HG03469 (cell line): ENCODE results near the gene KRT85.
A peak's percentile ranks its signal among the peaks of the same experiment; 100 is the strongest.
"Not testable (repeated sequence)": the region's sequence is repeated elsewhere in the genome, so short reads cannot be mapped to it uniquely, and the experiment has no call there.

Experiments
- ATAC-seq: cut with Tn5 transposase; IDR thresholded peaks from one replicate; pipeline ENCODE4 v1.9.1; 2021; ENCODE audit warnings: mild to moderate bottlenecking, moderate library complexity, moderate number of reproducible peaks; ENCODE audit not compliant: unreplicated experiment

The KRT85 gene

DNA sequence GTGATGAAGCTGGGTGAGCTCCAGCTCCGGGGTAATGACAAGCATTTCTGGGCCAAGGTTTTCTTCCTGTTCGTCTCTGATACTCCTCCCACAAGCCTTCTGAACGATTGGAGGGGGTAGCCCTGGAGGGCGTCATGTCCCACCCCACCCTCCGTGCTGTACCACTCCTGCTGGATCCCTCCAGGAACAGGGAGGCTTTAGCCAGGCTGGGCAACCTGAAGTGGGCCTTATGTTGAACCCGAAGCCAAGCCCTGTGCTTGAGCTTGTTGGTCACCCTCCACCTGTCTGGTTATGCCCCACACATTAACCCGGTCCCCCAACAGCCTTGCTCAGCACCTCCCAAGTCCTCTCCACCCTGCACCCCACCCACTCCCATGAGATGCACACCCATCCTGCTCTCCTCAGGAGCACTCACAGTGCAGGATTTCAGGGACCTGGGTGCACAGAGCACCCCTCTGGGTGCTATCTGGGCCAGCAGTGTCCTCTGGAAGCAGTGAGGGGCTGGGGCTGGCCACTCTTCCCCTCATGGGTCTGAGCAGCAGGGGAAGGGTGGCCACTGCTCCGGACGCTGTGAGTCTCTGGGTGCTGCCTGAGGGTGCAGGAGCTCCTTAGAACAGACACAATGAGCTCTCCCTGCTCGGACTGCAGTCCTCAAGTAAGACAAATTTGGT, 39.3 kb downstream of the KRT85 start:
- ATAC-seq = no peak

DNA sequence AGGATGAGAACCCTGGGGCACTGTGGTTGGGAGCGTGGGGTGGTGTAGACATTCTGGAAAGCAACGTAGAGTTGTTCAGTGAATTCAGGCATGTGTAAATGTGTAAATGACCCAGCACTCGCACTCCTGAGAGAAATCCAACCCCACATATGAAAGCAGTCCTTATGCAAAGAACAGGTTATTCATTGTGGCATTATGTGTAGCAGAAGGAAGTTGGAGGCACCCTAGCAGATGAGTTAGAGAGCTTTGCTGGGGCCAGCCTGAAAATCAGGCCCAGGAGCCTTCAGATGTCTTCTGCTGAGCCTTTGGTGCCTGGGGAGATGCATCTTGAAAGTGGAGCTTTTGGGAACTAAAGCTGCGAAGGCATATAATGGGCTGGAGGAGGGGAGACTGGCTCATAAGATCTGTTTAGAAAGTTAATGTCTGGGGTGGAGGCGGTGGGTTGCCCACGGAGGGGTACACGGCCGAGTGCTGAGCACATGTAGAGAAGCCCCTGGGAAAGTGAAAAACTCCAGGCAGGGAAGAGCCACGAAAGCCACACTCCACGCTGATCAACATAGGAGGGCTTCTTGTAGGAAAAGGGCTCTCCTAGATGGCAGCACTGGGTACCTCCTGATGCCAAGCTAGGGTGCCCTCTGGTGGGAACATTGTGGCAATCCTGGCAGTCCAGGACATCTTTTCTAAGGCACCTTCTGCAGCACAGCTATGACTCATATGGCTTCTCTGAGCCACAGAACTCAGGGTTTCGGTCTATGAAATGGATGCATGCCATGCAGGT, 40.0 kb downstream of the KRT85 start:
- peak; percentile 87 for ATAC-seq

DNA sequence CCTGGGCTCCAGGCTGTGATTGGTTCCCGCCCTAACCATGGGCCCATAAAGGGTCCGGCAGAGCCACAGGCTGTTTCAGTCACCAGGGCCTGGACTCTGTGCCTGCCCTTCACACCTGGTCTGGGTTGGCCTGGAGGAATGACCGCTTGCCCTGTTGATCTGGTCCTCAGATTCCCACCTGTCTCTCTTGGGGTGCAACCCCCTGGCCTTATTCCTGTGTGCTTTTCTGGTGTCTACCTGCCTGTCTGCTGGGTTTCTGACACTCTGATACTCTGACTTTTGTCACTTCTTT, 43.2 kb downstream of the KRT85 start:
- ATAC-seq = no peak

DNA sequence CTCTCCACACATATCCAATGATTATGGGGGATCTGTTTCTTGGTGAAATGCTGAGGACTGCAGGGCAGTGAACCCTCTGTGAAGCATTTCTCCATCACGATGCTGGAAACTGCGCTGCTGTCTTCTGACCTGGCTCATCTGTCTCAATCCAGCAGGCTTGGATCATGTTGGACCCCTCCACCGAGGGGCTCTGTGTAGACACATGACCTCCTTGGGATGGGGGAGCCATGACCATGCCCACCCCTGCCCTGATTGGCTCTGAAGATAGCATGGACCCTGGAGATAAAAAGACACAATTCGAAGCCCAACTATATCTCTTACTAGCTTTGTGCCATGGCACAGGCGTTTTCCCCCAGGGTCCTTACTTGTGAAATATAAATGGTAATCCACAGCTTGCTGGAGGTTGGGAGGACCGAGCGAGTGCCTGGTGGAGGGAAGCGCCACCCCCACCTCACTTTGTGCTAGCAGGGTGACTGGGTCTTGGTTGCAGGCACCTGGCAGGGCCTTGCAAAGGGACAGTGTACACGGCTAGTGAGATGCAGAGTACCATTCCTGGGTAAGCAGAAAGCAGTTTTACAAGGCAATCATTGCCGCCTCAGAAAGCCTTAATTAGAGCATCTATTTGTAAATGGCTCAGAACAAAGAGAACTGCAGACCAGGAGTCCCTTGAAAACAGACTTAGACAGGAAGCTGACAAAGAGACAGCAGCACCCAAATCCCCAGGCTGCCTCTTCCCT, 43.7 kb downstream of the KRT85 start:
- ATAC-seq = no peak

DNA sequence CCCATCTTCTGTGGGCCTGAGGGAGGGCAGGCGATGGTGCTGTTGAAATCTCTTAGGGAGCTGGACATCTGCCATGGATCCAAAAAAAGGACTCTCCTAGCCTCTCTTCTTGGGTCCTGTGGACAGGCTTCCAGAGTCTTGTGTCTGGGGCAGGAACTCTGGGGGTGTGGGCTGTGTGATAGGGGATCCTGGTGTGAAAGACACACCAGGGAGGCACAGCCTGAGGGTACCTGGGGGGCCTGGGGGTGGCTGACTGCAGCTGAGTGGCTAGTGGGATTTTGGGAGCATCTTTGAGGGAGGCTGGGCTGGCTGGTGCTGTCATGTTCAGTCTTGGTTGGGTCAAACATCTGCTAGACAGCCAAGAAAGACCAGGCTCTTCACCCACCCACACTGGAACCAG, 44.3 kb downstream of the KRT85 start:
- no peak for ATAC-seq

DNA sequence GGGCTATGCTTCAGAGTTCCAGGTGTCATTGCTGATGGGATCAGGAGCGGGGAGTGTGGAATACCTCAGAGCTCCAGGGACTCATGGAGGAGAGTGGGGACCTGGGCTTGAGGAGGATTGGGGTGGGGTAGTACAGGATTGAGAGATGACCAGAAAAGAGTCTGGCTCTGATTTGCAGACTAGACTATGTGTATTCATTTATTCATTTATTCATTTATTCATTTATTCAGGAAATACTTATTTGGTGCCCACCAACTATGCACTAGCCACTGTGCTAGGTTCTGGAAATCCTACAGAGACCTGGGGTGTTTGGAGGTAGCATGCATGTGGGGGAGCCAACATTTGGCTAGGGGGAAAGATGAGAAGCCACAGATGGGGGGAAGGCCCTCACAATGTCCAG, 45.2 kb downstream of the KRT85 start:
- ATAC-seq = no peak

DNA sequence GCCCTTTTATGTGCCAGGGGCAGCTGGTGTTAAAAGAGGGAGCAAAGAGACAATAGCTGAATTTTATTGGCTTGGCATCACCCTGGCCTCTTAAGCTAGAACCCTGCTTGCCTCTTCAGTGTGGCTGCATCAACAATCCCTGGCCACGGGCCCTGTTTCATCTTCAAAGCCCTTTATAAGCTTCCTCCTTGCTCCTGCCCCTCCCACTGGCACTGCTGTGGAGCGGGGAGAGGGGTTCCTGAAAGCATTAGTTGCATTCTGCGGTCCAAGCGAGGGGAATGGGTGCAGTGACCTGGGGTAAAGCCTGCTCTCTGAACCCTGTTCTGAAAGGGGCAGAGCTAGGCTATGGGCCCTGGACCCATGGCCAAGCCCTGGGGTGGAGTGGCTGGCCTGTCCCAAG, 45.9 kb downstream of the KRT85 start:
- ATAC-seq = no peak

DNA sequence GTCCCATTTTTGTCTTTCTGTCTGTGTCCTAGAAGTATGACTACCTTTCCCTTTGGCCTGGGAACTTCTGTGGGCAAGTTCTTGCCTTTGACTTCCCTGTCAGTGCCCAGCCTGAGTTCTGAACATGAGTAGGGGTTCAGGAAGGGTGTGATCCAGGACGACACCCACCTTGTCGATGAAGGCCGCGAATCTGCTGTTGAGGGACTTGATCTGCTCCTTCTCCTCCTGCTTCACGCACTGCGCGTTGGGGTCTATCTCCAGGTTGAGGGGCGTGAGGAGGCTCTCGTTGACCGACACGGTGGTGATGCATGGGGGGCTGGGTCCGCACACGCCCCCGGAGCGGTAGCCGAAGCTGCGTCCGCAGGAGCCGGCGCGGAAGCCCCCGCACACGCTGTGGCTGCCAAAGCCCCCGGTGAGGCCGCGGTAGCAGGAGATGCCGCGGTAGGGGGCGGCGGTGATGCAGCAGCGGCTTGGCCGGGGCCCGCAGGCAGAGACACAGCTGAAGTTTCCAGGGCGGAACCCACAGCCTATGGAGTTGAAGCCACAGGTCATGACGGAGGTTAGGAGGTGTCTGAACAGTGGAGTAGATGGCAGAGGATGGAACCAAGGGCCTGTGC, 46.4 kb downstream of the KRT85 start, which contains the start of gene KRT83:
Gene KRT83, minus strand, starts transcription at position 615 of the 617 bp plus-strand sequence. Its CDS starts 63 bp downstream, at position 552.
- ATAC-seq = no peak

DNA sequence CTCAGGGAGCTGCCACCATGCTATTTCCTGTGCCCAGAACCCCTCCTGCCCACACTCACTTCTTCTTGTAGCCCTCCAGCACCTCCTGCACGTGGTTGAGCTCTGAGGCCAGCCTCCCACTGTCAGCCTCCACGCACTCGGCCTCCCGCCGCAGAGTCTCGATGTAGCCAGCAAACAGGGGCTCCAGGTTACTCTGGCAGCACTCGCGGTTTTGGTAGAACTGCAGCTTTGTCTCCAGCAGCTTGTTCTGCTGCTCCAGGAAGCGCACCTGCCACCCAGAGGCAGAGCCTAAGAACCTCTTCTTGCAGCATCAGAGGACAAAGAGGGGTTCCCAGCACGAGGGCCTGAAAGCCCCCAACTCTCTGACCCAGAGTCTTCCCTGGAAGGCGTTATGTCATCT, 48.2 kb downstream of the KRT85 start:
- ATAC-seq = no peak

DNA sequence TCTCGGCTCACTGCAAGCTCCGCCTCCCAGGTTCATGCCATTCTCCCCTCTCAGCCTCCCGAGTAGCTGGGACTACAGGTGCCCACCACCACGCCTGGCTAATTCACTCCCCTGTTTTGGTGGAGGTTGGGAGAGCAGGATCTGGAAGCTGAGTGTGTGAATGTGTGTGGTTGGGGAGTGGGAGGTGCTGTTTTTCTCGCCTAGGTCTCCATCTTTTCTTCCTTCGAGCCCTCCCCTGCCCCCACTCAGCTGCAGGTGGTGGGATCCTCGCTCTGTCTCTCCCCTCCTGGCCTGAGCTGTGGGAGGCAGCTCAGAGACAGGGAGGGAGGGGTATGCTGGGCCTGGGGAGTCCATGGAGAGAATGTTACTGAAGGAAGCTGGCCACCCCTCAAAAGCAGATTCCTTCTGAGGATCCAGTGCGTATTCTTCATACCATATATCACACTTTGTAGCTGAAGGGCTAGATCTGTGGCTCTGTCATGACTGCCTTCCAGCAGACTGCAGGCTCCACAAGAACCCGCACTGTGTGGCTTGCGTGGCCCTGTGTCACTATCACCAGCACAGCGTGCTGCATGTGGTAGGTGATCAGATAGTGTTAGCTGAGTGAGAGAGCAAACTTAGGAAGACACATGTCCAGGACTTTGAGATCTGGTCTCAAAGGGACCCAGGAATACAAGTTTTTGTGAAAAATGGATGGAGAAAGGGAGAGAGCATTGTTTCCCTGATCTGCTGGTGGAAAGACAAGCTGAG, 48.9 kb downstream of the KRT85 start:
- no peak for ATAC-seq

DNA sequence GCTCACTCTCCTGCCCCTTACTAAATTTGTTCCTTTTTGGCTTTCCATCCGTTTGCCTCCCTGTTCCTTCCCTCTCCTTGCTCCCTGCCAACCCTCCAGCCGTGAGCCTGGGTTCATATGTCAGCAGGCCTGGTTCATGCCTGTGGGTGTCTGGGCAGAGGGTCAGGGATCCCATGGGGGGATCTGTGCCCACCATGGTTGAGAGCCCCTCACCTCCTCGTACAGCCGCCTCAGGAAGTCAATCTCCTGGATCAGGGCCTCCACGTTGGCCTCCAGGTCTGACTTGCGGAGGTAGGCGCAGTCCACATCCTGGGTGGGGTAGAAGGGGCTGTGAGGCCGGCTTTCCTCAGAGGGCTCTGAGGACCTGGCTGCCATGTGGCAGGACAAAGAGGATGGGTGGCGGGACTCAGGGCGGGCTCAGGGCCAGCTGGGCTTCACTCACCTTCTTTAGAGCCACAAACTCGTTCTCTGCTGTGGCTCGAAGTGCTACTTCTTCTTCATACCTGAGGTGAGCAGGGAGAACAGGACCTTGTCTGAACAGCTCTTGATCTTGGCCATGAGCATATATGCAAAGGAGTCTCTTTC, 49.7 kb downstream of the KRT85 start:
- ATAC-seq = no peak

DNA sequence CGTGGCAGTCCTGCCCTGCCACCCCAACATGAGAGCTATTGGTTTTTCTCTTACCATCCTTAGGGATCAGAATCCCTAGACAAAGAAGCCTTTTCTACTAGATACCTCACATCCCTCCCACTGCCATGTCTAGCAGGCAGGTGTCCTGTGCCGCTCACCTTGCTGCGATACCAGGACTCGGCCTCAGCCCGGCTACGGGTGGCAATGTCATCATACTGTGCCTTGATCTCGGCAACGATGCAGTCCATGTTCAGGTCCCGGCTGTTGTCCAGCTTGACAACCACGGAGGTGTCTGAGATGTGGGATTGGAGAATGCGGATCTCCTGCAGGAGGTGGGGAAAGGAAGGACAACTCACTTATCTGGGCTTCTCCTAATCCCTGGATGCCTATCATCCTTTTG, 50.6 kb downstream of the KRT85 start:
- no peak for ATAC-seq

DNA sequence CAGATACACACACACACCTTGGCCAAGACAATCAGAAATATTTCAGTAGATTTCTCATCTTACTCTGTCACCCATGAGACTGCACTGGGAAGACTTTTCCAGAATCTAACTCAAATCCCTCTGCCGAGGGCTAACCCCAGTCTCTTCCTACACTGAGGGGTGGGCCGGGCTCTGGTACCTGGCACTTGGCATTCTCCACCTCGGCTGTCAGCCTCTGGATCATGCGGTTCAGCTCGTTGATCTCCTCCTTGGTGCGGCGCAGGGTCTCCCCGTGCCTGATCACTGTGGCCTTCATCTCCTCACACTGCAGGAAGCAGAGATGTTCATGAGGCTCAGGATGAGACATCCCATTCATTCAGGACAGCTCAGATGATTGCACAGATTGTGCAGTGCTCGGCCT, 51.0 kb downstream of the KRT85 start:
- ATAC-seq = no peak

DNA sequence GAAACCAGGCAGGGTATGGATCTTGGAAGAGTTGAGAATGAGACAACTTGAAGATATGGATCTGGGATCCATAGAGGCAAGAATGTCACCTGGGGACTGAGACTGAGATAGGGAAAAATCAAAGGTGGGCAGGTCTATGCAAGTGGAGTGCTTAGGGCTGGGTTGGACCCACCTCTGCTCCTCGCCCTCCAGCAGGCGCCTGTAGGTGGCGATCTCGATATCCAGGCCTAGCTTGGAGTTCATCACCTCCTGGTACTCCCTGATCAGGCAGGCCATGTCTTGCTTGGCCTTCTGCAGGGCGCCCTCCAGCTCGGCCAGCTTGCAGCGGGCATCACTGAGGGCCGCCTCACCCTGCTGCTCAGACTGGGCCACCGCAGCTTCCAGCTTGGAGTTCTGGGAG, 51.6 kb downstream of the KRT85 start:
- ATAC-seq = not testable (repeated sequence)

DNA sequence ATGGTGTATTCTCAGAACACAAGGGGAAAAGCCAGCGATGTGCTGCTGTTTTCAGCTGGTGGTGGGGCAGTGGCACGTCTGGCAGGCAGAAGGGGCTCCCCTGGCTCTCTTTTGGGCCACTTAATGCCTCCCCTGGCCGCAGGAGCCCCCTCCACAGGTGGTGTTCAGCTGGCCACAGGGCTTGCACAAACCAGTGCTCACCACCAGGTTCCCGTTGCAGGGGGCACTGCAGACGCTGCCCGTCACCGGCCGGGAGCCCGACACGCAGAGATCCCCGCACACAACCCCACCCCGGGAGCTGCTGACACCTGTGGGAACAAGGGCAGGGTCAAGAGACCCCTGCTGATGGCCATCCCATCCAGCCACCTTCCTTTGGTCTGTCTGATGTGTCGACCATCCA, 52.8 kb downstream of the KRT85 start:
- no peak for ATAC-seq

DNA sequence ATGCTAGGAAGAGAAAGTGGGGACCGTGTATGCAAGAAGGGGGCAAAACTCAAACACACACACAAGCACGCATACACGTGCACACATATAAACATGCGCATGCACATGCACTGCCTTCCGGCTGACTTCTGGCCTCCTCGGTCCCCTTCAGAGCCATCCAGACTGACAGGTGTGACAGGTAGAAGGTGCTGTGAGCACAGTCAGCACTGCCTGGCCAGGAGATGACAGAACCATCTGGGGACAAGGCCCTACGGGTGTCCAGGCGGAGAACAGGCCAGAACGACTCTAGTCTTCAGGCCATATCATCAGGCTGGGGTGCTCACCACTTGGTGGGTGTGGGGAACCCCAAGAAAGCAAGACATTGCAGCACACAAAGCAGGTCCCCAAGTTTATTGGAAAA, 53.4 kb downstream of the KRT85 start:
- ATAC-seq = no peak

DNA sequence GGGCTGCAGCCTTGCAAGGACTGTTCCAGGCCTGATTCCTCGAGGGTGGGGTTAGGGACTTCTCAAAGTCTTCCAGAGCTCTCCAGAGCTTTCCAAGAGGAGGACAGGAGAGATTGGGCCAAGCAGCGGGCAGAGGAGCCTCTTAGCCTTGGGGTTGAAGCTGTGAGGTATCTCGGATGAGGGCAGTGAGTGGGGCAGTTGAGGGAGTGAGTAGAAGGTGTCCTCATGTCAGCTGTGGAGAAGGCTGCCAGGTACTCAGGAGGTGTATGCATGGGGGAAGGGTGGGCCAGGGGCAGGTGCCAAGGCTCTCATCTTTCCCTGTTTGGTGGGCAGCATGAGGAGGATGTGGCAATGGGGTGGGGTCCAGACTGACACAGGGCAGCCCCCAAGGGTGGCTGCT, 53.8 kb downstream of the KRT85 start:
- no peak for ATAC-seq

DNA sequence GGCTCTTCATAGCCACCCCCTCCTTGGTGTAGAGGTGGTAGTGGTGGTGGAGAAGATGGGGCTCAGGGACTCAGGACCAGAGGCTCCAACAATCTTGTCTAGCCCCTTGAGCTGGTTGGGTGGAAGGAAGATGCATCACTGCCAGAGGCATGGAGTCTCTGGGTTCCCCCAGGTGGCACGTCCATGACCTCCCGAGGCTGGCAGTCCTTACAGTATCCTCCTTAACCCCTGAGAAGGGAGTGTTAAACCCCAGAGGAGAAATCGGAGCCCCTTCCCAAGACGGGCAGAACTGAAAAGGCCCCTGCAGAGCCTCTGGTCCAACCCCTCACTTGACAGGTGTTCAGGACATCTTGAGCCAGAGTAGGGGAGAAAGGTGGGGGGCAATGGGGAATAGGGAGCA, 55.2 kb downstream of the KRT85 start:
- ATAC-seq = no peak

DNA sequence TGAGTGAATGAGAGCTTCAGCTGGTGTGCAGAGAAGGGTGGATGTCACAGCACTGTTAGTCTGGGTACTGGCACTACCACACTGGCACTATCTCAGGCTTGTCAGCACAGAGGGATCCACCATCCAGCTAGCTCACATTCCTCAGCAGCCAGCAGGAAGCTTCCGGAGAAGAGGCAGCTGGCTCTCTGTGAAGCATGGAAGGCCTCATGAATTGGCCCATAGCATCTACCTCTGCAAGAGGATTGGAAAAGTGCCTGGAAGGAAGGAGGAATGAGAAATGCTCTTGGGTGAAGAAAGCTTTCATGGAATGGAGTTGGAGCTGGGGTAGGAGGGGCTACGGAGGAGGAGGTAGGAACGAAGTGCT, 56.0 kb downstream of the KRT85 start:
- ATAC-seq = no peak

DNA sequence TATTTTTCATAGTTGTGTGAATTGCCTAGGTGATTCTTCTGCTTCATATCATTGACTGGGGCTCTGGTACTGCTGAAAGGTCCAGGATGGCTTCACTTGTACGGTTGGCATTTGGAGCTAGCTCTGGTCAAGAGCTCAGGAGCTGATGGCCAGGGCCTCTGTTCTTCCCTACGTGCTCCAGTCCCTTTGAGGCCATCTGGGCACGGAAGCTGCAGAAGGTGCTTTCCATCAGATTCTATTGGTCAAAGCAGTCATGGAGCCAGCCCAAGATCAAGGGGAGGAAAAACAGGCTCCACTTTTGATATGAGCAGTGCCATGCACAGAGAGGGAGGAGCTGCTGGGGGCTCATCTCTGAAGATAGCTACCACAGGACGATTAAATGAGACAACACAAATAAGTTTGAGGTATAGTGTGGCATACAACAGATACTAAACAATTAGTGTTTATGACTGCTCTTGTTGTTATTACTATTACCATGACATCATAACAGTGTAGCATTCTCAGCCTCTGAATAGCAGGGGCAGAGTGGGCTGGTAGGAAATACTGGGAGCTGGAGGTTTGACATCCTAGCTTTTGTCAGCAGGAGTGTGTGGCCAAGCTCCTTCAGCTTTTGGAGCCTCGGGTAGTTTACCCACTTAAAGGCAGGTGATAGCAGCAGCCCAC, 56.5 kb downstream of the KRT85 start:
- ATAC-seq = no peak
